Peyer's patch (tissue), 4 donors: ENCODE results near the gene GPATCH4.
"Not testable (repeated sequence)": the region's sequence is repeated elsewhere in the genome, so short reads cannot be mapped to it uniquely, and the experiment has no call there.

Experiments used
- POLR2A ChIP-seq, 2 donors: fragments of 450-650 bp; IDR thresholded peaks; one replicate each; pipeline ENCODE4 v1.5.1; 2017; ENCODE audit warnings: antibody characterized with exemption in 2 of 2, mild to moderate bottlenecking in 2 of 2, moderate library complexity in 2 of 2
- TF ChIP-seq, protein P1 (sequence below), 6 experiments: fragments of 450-650 bp in 4 of 6; fragments of 200-600 bp in 2 of 6; sonication (generic) in 1 of 6; IDR thresholded peaks; one replicate each; pipeline ENCODE4 v1.5.1; 2017 to 2019; ENCODE audit warnings: antibody characterized with exemption in 6 of 6, mild to moderate bottlenecking in 3 of 6, moderate library complexity in 1 of 6

- TF ChIP-seq, protein P1, sequence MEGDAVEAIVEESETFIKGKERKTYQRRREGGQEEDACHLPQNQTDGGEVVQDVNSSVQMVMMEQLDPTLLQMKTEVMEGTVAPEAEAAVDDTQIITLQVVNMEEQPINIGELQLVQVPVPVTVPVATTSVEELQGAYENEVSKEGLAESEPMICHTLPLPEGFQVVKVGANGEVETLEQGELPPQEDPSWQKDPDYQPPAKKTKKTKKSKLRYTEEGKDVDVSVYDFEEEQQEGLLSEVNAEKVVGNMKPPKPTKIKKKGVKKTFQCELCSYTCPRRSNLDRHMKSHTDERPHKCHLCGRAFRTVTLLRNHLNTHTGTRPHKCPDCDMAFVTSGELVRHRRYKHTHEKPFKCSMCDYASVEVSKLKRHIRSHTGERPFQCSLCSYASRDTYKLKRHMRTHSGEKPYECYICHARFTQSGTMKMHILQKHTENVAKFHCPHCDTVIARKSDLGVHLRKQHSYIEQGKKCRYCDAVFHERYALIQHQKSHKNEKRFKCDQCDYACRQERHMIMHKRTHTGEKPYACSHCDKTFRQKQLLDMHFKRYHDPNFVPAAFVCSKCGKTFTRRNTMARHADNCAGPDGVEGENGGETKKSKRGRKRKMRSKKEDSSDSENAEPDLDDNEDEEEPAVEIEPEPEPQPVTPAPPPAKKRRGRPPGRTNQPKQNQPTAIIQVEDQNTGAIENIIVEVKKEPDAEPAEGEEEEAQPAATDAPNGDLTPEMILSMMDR (IDR thresholded peaks at IDR 0.05): not testable (repeated sequence)
- TF ChIP-seq POLR2A (IDR thresholded peaks at IDR 0.05): not testable (repeated sequence)
These were observed 8.8 kb upstream of the GPATCH4 start for GRCh38 chr1:156610072-156610471.
